GM18868 (cell line): ENCODE data around the gene EGLN1.
"Not testable (repeated sequence)": the region's sequence is repeated elsewhere in the genome, so short reads cannot be mapped to it uniquely, and the experiment has no call there.

ENCODE experiments used
- ATAC-seq: cut with Tn5 transposase; IDR thresholded peaks from one replicate; pipeline ENCODE4 v1.9.1; 2021; ENCODE audit warnings: mild to moderate bottlenecking, moderate library complexity; ENCODE audit not compliant: unreplicated experiment

EGLN1 gene

DNA sequence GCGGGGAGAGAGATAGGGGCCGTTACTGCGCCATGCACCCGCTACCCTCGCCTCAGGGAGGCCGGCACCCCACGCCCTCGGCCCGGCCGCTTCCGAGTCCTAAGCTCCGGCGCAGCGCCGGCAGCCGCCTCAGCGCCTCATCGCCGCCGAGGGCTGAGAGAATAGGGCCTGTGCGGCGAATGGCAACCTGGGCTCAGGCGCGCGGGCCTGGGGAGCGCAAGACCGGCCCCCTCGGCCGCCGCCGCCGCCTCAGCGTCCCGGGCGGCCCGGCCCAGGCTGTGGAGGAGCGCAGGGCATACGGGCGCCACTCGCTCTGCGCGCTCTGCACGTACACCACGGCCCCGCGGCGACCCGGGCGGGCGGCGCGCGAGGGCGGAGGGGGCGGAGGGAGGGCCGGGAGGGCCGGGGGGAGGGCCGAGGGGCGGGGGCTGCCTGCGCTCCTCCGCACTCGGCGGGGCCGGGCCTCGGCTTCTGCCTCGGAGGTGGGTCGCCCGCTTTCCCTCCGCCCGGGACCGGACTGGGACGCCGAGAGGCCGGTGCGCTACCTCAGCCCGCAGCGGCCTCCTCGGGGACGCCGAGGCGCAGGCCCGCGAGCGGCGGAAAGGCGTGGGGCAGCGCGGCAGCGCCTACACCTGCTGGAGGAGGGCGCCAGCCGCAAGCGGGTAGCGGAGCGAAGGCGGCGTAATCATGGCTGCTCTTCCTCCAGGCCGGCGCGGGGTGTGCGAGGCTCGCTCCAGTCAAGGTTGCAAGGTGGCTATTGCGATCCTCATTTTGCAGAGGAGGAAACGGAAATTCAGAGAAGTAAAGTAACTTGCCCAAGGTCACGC lies at the start of gene EGLN1:
Gene EGLN1 (minus strand): TSS at position 317 of the 827 bp plus-strand sequence. CDS start 399 bp downstream, outside the sequence.
- ATAC-seq = peak; percentile 82

DNA sequence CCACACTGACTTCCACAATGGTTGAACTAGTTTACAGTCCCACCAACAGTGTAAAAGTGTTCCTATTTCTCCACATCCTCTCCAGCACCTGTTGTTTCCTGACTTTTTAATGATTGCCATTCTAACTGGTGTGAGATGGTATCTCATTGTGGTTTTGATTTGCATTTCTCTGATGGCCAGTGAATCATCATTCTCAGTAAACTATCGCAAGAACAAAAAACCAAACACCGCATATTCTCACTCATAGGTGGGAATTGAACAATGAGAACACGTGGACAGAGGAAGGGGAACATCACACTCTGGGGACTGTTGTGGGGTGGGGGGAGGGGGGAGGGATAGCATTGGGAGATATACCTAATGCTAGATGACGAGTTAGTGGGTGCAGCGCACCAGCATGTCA lies 49.4 kb upstream of the EGLN1 start:
- ATAC-seq = not testable (repeated sequence)

DNA sequence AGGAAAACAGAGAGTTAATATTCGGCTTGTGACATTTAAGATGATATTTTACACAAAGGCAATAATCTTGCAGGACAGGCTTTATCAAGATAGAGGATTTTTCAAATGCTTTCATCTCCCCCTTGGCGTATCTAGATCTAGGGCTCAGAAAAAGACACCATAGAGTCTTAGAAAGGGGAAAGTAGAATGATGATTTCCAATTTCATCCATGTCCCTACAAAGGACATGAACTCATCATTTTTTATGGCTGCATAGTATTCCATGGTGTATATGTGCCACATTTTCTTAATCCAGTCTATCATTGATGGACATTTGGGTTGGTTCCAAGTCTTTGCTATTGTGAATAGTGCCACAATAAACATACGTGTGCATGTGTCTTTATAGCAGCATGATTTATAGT lies 48.9 kb upstream of the EGLN1 start:
- not testable (repeated sequence) for ATAC-seq

DNA sequence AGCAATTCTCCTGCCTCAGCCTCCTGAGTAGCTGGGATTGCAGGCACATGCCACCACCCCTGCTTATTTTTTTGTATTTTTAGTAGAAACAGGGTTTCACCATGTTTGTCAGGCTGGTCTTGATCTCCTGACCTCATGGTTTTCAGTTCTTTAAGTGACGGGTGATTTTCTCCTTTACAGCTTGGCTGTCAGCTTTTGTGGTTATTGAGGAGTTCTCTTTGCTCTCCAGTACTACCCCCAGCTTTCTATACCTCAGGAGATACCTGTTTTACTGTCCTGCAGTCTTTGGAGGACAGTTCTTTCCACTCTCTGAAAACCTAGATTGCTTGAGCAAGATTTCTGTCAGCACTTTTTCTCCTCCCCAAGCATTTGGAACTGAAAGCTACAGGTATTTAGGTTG lies 45.9 kb upstream of the EGLN1 start:
- ATAC-seq = peak; percentile 50

DNA sequence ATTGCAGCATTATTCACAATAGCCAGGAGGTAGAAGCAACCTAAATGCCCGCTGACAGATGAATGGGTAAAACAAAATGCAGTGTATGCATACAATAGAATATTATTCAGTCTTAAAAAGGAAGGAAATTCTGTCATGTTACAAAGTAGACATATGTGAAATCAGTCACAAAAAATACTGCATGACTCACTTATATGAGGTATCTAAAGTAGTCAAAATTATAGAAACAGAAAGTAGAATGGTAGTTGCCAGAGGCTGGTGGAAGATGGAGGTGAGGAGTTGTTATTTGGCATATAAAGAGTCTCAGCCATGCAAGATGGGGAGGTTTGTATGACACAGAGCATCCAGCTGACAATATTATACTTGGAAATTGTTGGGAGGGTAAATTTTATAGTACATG lies 43.0 kb upstream of the EGLN1 start:
- ATAC-seq = peak; percentile 37

DNA sequence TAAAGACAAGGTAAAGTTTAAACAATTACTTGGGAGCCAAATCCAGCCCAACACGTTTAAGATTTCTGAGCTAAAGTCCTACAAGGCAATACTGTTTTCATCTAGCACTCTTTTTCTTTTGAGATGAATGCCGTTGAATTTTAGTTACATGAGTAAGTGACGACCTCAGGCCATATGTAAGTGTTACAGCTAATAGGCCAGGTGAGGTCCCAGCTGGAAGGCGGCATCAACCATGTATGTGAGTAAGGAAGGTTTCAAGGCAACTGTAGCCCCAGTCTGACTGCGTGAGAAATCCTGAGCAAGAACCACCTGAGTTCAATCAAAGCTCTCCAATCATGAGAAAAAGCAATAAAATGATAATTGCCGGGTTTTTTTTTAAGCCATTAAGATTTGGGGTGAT lies 41.5 kb upstream of the EGLN1 start:
- no peak for ATAC-seq

DNA sequence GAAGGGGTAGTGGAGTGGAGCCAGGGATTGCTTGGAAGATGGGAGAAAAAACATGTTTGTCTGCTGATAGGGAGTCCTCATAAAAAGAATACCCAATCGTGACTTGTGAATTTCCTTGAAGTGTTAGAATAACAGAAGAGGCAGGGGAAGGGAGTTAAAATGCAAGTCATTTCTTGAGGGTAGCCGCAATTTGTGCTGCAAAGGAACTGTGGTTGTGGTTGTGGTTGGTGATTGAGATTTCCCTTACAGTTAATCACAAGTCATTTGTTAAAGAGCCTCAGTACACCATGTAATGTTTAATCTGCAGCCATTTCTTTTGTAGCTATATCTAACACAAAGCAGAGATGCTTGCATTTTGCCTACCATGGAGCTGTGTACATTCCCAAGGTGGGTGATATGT lies 38.5 kb upstream of the EGLN1 start:
- peak; percentile 89 for ATAC-seq

DNA sequence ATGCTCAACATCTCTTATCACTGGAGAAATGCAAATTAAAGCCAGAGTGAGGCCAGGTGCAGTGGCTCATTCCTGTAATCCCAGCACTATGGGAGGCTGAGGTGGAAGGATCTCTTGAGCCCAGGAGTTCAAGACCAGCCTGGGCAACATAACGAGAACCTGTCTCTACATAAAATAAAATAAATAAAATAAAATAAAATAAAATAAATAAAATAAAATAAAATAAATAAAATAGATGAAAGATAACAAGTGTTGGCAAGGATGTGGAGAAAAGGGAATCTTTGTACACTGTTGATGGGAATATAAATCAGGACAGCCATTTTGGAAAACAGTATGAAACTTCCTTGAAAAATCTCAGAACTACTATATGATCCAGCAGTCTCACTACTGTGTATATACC lies 37.4 kb upstream of the EGLN1 start:
- not testable (repeated sequence) for ATAC-seq

DNA sequence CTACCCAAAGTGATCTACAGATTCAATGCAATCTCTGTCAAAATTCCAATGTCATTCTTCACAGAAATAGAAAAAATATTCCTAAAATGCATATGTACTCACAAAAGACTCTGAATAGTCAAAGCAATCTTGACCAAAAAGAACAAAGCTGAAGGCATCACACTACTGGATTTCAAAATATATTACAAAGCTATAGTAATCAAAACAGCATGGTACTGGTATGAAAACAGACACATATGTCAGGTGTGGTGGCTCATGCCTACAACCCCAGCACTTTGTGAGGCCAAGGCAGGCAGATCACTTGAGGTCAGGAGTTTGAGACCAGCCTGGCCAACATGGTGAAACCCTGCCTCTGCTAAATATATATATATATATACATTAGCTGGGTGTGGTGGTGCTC lies 35.9 kb upstream of the EGLN1 start:
- not testable (repeated sequence) for ATAC-seq

DNA sequence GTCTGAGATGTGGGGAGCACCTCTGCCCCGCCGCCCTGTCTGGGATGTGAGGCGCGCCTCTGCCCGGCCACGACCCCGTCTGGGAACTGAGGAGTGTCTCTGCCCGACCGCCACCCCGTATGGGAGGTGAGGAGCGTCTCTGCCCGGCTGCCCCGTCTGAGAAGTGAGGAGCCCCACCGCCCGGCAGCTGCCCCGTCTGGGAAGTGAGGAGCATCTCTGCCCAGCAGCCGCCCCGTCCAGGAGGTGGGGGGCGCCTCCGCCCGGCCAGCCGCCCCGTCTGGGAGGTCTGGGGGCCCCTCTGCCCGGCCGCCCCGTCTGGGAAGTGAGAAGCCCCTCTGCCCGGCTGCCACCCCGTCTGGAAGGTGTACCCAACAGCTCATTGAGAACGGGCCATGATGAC lies 32.0 kb upstream of the EGLN1 start:
- ATAC-seq = not testable (repeated sequence)

DNA sequence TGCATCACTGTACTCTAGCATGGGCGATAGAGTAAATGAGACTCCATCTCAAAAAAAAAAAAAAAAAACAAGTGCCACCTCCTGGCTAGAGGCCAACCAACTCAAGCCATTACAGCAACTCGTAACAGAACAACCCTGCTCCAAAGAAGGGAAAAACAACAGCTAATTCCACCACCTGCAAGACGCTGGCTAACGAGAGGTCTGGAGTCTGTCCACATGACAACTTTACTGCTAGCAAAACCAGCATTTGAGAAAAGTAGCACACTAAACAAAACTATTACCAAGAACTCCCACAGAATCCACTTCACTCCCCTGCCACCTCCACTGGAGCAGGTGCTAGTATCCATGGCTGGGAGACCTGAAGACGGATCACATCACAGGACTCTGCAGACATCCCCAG lies 24.1 kb upstream of the EGLN1 start:
- no peak for ATAC-seq

DNA sequence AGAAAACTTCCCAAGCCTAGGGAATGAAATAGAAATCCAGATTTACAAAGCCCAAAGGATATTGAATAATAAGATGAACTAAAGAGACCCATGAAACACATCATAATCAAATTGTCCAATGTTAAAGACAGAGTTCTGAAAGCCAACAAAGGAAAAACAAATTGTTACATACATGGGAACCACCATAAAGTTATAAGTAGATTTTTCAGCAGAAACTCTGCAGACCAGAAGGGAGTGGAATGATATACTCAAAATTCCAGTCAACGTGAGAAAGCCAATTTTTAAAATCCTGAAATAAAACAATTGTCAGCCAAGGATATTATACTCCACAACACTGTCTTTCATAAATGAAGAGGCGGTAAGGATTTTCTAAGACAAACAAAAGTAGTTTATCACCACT lies 22.0 kb upstream of the EGLN1 start:
- no peak for ATAC-seq

DNA sequence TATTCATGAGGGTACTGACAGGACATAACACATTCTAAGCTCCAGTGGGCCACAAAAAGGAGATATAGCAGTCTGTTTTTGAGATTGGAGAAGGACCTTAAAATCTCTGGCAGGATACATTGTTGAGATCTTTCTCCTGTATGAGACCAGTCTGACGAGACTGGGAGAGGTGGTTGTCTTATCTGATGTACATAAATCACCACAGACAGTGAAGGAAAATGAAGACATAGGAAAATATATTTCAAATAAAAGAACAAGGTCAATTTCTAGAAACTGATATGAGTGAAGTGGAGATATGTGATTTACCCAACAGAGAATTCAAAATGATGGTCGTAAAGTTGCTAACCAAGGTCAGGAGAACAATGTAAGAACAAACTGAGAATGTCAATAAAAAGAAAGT lies 21.3 kb upstream of the EGLN1 start:
- no peak for ATAC-seq

DNA sequence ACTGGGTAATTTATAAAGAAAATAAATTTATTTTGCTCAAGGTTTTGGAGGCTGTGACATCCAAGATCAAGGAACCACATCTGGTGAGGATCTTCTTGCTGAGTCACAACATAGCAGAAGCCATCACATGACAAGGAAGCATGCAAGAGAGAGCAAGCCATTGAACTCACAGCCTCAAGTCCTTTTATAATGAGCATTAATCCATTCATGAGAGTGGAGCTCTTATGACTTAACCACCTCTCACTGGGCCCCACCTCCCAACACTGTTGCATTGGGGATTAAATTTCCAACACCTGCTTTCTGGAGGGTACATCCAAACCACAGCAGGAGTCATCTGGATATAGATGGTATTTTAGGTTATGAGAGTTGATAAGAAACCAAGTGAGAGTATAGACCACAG lies 20.6 kb upstream of the EGLN1 start:
- no peak for ATAC-seq

DNA sequence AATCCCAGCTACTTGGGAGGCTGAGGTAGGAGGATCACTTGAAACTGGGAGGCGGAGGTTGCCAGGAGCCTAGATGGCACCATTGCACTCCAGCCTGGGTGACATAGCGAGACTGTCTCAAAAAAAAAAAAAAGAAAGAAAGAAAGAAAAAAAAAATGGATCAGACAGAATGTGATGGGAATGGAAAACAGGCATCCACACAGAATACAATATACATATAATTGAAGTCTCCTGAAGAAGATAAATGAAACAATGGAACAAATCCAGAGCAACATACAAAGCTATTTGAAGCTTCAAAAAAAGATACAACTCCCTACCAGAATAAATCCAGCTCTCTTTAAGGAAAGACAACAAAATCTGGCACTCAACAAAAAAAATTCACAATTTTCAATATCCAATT lies 10.9 kb upstream of the EGLN1 start:
- ATAC-seq = no peak

DNA sequence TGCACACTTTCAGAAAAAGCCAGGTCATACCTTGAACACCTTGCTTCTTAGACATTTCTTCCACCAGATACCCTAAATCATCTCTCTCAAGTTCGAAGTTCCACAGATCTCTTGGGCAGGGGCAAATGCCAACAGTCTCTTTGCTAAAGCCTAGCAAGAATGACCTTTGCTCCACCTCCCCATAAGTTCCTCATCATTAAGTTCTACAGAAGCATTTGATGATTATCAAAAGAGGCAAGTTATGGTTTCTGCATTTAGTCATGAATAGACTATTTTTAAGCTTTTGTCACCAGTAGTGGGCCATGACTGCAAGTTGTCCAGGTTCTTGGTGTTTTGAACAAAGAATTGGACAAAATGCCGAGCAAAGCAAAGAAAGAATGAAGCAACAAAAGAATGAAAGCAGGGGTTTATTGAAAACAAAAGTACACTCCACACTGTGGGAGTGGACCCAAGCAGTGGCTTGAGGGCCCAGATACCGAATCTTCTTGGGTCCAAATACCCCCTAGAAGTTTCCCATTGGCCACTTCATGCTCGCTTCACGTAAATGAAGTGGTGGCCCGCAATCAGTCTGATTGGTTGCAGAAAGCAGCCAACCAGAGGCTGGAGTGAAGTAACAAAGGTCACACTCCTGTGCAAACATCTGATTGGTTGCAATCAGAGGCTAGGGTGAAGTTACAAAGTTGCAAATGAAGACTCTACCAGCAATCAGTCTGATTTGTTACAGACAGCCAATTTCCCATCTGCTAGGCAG lies 9.8 kb upstream of the EGLN1 start:
- ATAC-seq = no peak

DNA sequence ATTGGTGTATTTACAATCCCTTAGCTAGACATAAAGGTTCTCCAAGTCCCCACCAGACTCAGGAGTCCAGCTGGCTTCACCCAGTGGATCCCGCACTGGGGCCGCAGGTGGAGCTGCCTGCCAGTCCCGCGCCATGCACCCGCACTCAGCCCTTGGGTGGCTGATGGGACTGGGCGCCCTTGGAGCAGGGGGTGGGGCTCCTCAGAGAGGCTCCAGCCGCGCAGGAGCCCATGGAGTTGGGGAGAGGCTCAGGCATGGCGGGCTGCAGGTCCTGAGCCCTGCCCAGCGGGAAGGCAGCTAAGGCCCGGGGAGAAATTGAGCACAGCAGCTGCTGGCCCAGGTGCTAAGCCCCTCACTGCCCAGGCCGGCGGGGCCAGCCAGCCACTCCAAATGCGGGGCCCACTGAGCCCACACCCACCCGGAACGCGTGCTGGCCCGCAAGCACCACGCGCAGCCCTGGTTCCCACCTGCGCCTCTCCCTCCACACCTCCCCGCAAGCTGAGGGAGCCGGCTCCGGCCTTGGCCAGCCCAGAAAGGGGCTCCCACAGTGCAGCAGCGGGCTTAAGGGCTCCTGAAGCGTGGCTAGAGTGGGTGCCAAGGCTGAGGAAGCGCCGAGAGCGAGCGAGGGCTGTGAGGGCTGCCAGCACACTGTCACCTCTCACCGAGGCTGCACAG lies 8.7 kb upstream of the EGLN1 start:
- ATAC-seq = not testable (repeated sequence)

DNA sequence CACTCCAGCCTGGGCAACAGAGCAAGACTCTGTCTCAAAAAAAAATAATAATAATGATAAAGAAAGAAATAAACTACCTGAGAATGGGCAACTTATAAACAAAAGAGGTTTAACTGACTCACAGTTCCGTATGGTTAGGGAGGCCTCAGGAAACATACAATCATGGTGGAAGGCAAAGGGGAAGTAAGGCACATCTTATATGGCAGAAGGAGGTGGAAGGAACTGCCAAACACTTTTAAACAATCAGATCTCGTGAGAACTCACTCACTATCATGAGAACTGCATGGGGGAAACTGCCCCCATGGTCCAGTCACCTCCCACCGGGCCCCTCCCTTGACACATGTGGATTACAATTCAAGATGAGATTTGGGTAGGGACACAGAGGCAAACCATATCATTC lies 6.3 kb upstream of the EGLN1 start:
- ATAC-seq = no peak

DNA sequence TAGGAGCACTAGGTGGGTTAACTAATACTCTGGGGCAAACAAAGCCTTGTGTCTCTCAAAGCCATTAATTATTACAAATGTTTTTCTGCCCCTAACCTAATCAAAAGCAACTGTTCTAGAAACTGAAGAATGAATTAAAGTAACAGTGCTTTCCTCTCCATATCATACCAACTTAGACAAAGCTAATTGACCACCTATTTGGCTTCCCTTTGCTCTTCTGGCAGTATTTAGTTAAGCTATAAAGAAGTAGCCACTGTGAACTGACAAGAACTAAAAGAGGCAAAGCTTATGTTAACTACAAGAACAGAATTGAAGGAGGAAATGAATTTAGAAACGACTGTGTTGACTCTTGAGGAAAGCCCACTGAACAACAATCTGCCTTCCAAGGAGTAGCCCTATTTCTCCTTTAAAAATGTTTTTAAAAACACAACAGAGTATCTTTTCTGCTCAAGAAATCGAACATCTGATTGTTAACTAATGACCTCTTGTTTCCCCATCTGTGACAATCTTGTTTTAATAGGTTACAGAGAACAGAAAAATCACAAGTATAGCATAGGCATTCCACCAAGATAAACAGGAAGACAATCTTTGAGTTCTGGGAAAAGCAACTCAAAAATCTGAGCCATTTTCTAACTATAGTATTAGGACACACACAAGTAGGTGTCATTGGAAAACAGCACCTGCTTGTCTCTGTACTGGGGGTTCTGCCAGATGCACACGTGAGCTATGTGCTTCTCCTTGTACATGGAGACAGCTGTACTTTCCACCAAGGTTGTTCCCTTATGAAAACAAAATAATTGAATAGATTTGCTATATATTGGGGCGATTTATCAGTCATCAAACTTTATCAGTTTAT lies 3.1 kb upstream of the EGLN1 start:
- ATAC-seq = no peak

DNA sequence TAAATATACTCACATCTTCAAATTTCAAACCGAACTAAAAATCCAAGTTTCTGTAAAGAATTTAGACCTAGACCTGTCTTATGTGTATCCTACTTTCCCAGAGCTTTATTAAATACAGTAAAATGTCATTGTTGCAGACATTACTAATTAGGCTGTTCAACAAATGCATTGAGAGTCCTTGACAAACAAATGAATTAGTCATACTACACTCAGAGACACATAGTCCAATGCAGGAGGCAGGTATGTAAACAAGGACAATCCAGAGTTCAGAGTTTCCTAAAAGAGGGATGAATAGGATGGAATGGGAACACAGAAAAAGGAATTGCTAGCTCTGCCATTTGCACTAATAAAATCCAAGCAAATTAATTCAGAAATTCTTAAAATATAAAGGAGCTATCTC lies 1.6 kb upstream of the EGLN1 start:
- ATAC-seq = no peak

DNA sequence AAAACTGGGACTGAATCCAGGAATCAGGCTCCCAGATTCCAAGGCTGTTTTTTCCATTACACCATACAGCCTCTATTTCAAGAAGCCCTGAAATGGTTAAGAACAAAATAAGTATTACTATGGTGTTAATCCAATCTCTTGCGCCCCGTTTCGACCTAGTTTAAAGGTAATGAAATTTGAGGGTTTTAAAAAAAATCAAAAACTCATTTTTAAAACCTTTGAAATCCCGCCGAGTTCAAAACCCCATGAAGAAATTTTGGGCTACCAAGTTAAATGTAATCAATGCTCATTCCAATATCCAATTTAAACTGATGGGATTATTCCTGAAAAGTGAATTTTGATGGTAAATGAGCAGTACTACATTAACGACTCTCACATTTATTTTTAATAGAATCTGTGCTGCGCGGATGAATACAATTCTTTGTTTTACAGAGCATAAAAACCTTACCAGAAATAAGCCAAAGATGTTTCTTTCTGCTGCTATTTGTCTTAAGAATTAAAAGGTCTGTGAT lies 767 bp upstream of the EGLN1 start:
- ATAC-seq = no peak
